IPS-18a (cell line): ENCODE results near the gene EXOC3L4.
A peak's percentile ranks its signal among the peaks of the same experiment; 100 is the strongest.

Source experiments
- H3K27ac ChIP-seq: one replicate; pipeline ENCODE4 v1.5.1; 2013; ENCODE audit warnings: low read length
- H3K27me3 ChIP-seq: one replicate; pipeline ENCODE4 v1.6.1; 2013; ENCODE audit warnings: mild to moderate bottlenecking, low read length; ENCODE audit not compliant: control insufficient read depth, insufficient read depth
- H3K36me3 ChIP-seq: one replicate; pipeline ENCODE4 v1.6.1; 2013; ENCODE audit warnings: low read depth, low read length; ENCODE audit not compliant: control insufficient read depth
- H3K4me1 ChIP-seq: one replicate; pipeline ENCODE4 v1.6.1; 2013; ENCODE audit warnings: low read depth, low read length; ENCODE audit not compliant: control insufficient read depth
- H3K4me3 ChIP-seq: one replicate; pipeline ENCODE4 v1.5.1; 2013; ENCODE audit warnings: low read length
- H3K9ac ChIP-seq: one replicate; pipeline ENCODE4 v1.6.1; 2013; ENCODE audit warnings: mild to moderate bottlenecking, low read length, moderate library complexity
- H3K9me3 ChIP-seq: one replicate; pipeline ENCODE4 v1.6.1; 2013; ENCODE audit warnings: low read depth, low read length; ENCODE audit not compliant: control insufficient read depth

EXOC3L4 gene

GRCh38 chr14:103135333-103136260 lies 41.1 kb downstream of the EXOC3L4 start:
- Histone ChIP-seq H3K9ac (no peak overlapping the region), H3K36me3 (peaks cover 4% of the 10 kb centered on the region), H3K9me3 (no peaks in the 10 kb centered on the region), H3K4me1 (peaks cover 10% of the 10 kb centered on the region), H3K4me3 (no peak overlapping the region), H3K27ac (no peak overlapping the region), H3K27me3 (peaks cover 18% of the 10 kb centered on the region)

DNA sequence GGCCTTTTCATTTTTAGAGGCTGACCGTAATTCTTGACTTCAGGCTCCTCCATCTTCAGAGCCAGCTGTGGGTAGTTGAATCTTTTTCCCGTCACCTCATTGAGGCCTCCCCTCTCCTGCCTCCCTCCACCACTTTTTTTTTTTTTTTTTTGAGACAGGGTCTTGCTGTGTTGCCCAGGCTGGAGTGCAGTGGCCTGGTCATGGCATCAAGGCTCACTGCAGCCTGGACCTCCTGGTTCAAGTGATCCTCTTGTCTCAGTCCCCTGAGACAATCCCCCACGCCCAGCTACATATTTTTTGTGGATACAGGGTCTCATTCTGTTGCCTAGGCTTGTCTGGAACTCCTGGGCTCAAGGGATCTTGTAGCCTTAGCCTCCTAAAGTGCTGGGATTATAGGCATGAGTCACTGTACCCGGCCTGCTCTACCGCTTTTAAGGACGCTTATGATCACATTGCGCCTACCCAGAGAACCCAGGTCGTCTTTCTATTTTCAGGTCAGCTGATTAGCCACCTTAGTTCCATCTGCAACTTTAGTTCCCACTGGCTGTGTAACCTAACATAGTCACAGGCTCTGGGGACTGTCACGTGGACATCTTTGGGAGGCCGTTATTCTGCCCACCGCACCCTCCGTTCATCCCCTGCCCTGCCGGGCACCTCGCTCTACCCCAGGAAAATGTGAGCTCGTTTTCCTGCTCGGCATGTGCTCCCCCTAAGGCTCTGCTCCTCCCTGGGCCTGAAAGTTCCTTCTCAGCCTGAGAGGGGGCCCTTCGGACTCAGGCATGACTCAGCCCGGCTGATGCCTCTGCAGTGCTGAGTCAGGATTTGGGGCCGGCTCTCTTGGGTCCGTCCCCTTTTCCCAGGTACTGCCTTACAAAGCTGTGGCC lies 42.1 kb downstream of the EXOC3L4 start:
- H3K4me3 ChIP-seq: no peak overlapping the region
- no peak overlapping the region for H3K9ac ChIP-seq
- peaks cover 18% of the 10 kb centered on the region for H3K27me3 ChIP-seq
- H3K9me3 ChIP-seq: no peaks in the 10 kb centered on the region
- no peak overlapping the region for H3K27ac ChIP-seq
- H3K4me1 ChIP-seq: peaks cover 10% of the 10 kb centered on the region
- H3K36me3 ChIP-seq: peaks cover 4% of the 10 kb centered on the region

GRCh38 chr14:103137689-103138300 lies 43.3 kb downstream of the EXOC3L4 start:
- H3K4me1 ChIP-seq: peaks cover 10% of the 10 kb centered on the region
- H3K4me3 ChIP-seq: no peak overlapping the region
- H3K9me3 ChIP-seq: no peaks in the 10 kb centered on the region
- peaks cover 3% of the 10 kb centered on the region for H3K36me3 ChIP-seq
- no peak overlapping the region for H3K27ac ChIP-seq
- peaks cover 18% of the 10 kb centered on the region for H3K27me3 ChIP-seq
- no peak overlapping the region for H3K9ac ChIP-seq

DNA sequence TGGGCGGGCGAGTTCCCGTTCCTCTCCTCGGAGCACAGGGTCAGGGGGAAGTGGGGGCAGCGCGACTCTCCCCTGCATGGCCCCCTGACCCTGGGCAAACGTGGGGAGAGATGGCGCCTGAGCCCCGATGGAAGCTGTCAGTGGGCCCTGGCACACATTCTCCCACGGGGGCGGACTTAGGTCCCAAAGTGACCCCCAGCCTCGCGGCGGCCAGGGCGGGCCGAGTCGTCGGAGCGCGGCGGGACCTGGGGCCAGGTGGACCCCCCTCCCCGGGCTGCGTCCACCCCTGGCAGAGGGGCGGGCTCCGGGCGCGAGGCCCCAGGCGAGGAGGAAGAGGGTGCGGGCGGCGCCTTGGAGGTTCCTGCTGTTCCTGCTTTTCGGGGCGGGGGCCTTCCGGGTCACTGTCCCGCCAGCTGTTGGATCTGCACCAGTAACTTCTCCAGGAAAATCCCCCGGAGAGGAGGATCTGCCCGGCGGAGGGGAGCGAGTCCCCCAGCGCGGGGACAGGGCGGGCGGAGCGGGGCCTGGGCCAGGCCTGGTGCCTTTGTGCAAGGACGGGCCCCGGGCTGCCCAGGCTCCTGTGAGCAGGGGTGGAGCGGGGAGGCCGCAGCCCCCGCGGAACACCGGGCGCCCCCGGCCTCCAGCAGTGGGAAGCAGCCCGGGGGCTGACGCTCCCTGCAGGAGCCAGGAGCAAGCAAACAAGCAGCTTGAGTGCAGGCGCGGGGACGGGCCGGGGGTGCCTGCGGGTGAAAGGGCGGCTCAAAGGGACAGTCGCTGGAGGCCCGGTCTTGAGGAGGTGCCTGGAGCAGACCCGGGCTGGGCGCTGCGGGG lies 44.0 kb downstream of the EXOC3L4 start:
- Histone ChIP-seq H3K36me3 (no peaks in the 10 kb centered on the region), H3K27me3 (peaks cover 18% of the 10 kb centered on the region), H3K4me3 (peak overlapping the region; percentile 48), H3K27ac (no peak overlapping the region), H3K9ac (no peak overlapping the region), H3K4me1 (peaks cover 10% of the 10 kb centered on the region), H3K9me3 (no peaks in the 10 kb centered on the region)

- Histone ChIP-seq H3K27me3 (peaks cover 18% of the 10 kb centered on the region), H3K4me3 (peak overlapping the region; percentile 48), H3K36me3 (no peaks in the 10 kb centered on the region), H3K4me1 (peaks cover 10% of the 10 kb centered on the region), H3K9me3 (no peaks in the 10 kb centered on the region), H3K9ac (no peak overlapping the region), H3K27ac (no peak overlapping the region)
These were observed 44.9 kb downstream of the EXOC3L4 start for GRCh38 chr14:103139132-103140025.

- Histone ChIP-seq H3K27ac (no peak overlapping the region), H3K36me3 (no peaks in the 10 kb centered on the region), H3K4me1 (peaks cover 10% of the 10 kb centered on the region), H3K9me3 (no peaks in the 10 kb centered on the region), H3K27me3 (peaks cover 18% of the 10 kb centered on the region), H3K9ac (no peak overlapping the region), H3K4me3 (no peak overlapping the region)
These were observed 46.0 kb downstream of the EXOC3L4 start for GRCh38 chr14:103140316-103141109.

- Histone ChIP-seq H3K4me3 (no peak overlapping the region), H3K36me3 (no peaks in the 10 kb centered on the region), H3K9ac (no peak overlapping the region), H3K27me3 (peaks cover 18% of the 10 kb centered on the region), H3K27ac (no peak overlapping the region), H3K9me3 (no peaks in the 10 kb centered on the region), H3K4me1 (peaks cover 10% of the 10 kb centered on the region)
These were observed 46.7 kb downstream of the EXOC3L4 start for GRCh38 chr14:103141117-103141796.

DNA sequence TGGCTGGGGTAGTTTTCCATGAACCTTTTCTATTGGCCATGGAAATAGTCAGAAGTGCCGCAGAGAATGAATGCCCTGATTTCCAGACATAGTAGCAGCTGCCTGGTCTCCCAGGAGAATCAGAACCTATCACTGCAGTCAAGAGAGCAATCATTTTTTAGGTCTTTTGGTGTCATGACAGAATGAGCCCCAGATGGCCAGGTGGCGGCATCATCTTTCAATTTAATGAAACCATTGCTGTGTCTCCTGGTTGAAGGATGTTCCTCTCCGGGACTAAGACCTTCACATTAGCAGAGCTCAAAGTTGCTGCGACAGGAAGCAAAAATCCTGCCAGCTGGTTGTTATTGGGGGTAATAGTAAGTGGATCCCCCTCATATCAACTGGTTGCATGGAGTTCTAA lies 47.5 kb downstream of the EXOC3L4 start:
- no peaks in the 10 kb centered on the region for H3K9me3 ChIP-seq
- H3K27me3 ChIP-seq: peaks cover 18% of the 10 kb centered on the region
- peaks cover 6% of the 10 kb centered on the region for H3K4me1 ChIP-seq
- H3K9ac ChIP-seq: no peak overlapping the region
- H3K27ac ChIP-seq: no peak overlapping the region
- no peak overlapping the region for H3K4me3 ChIP-seq
- H3K36me3 ChIP-seq: no peaks in the 10 kb centered on the region

DNA sequence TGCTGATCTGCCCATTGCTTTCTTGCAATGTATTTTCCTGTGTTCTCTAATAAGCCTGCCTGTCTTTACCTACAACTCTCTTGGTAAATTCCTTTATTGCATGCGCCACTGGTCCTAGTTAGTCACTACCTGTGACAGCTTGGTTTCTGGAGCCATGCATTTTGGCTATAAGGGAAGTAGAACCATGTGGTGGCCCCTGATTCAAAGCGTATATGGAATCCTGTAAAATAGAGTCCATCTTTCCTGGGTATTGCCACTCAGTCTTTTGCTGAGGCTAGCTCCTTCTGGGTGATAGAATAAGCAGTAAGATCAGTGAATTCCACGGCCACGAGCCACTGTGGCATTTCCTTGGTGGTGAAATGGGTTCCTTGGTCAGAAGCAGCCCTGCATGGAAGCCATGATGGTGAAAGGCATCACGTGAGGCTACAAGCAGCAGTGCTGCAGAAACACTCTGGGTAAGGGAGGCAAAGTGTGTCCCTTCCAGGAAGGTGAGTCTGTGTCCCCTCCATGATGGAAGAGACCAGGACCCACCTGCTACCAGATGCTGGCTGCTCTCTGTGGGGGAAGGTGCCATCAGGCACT lies 48.3 kb downstream of the EXOC3L4 start:
- Histone ChIP-seq H3K9ac (no peak overlapping the region), H3K4me1 (peaks cover 6% of the 10 kb centered on the region), H3K4me3 (no peak overlapping the region), H3K9me3 (no peaks in the 10 kb centered on the region), H3K27me3 (peaks cover 18% of the 10 kb centered on the region), H3K27ac (no peak overlapping the region), H3K36me3 (no peaks in the 10 kb centered on the region)
